Myocyte (in vitro differentiated cells): Measurements from ENCODE around the gene ZYG11A. TPM values are rescaled to one million over a fixed set of nuclear protein-coding genes. Genes with fewer than 3 reads are reported as not detected.
"Not testable (repeated sequence)": the region's sequence is repeated elsewhere in the genome, so short reads cannot be mapped to it uniquely, and the experiment has no call there.

Experiments
- DNase-seq: peaks from one replicate; pipeline ENCODE4 v3.0.0-alpha.2; 2012; ENCODE audit warnings: low read depth
- polyA plus RNA-seq: library from polyadenylated mRNA; unstranded; fragments of >200 nt; gene quantifications from one replicate; pipeline ENCODE4 v1.2.1, GENCODE V29; 2012; ENCODE audit warnings: missing spikeins
- total RNA-seq: library from RNA; depleted of rRNA; stranded (reverse); fragments of >200 nt; gene quantifications from 2 replicates; pipeline ENCODE4 v1.2.3, GENCODE V29; 2014

ZYG11A gene
- total RNA-seq = 0.10 TPM in 1 of 2 replicates, not detected in the other
- not detected for polyA plus RNA-seq

DNA sequence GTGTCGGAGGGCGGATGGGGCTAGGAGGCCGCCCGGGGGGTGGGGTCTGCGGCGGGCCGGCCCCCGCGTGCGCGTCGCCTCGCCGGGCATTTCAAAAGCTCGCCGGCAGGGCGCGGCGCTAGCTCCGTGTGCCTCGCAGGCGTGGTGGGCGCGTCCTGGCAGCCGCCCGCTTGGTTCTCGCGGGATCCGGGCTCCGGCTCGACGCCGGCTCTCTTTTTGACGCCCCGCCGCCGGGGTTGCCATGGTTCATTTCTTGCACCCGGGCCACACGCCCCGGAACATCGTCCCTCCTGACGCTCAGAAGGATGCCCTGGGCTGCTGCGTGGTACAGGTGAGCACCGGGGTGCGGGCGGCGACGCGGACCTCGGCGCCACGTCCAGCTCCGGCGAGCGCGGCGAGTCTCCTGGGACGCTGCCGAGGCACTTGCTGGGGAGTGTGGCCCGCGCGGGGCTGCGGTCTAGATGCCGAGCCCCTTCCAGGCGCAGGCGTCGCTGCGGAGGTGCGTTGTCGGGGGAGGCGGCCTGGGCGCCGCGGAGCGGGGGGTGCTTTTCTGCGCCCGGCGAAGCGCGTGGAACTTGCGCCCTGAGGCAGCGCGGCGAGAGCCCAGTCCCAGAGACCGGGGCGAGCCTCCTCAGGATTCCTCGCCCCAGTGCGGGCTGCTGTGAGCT is at the start of gene ZYG11A:
Gene ZYG11A (plus strand): TSS at position 118 of the 668 bp plus-strand sequence. CDS start 124 bp downstream, at position 242.
- peak; percentile 35 for DNase-seq

DNA sequence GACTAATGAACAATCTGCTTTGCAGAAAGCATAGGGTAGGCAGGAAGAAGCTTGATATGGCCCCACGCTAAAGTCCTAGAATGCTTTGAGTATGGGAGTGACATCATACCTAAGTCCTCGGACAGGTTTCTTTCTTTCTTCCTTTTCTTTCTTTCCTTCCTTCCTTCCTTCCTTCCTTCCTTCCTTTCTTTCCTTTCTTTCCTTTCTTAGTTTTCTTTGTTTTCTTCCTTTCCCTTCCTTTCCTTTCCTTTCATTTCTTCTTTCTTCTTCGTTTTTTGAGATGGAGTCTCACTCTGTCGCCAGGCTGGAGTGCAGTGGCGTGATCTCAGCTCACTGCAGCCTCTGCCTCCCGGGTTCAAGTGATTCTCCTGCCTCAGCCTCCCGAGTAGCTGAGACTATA is 48.8 kb upstream of the ZYG11A start:
- DNase-seq = not testable (repeated sequence)

DNA sequence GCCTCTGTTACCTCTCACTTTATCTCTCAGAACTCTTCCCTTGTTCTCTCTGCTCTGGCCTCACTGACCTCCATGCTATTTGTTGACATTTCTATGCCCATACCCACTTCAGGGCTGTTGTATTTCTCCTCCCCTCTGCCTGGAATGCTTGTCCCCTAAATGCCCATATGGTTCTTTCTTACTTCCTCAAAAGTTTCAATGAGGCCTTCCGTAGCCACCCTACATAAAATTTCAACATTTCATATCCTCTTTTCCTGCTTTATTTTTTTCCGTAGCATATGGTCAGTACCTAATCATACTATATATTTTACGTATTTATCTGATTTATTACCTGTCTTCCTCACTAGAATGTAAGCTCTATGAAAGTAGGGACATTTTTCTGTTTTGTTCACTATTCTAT is 47.1 kb upstream of the ZYG11A start:
- no peak for DNase-seq

DNA sequence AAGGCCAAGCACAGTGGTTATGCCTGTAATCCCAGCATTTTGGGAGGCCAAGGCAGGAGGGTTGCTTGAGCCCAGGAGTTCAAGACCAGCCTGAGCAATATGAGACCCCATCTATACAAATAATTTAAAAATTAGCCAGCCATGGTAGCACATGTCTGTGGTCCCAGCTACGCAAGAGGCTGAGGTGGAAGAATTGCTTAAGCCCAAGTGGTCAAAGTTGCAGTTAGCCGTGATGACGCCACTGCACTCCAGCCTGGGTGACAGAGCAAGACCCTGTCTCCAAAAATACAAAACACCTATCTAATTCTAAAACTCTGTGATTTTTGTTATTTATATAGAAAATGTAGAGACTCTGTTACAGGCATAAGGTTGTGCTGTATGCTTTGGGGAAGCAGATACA is 44.2 kb upstream of the ZYG11A start:
- no peak for DNase-seq

DNA sequence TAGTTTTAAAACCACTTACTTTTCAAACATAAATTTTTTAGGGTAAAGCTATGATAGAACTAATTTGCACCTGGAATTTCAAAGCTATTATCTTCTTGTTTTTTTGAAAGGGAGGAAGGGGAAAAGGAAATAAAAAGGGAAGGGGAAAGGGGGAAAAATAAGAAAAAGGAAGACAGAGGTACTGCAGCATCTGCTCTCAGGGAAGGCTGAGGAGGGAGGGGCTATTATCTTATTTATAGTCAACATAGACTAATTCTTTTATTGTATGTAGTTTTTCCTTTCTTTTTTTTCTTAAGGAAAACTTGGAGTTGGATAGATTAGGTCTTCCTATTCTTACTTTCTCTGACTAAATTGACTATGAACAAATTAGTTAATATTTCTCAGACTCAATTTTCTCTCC is 41.5 kb upstream of the ZYG11A start:
- DNase-seq = no peak

DNA sequence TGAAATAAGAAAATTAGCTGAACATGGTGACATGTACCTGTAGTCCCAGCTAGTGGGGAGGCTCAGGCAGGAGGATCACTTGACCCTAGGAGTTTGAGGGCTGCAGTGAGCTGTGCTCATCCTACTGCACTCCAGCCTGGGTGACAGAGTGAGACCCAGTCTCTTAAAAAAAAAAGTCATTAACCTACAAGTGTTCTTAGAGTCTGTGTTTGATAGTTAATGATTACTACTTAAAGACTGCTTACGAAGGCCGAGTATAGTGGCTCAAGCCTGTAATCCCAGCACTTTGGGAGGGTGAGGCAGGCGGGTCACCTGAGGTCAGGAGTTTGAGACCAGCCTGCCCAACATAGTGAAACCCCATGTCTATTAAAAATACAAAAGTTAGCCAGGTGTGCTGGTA is 38.5 kb upstream of the ZYG11A start:
- not testable (repeated sequence) for DNase-seq

DNA sequence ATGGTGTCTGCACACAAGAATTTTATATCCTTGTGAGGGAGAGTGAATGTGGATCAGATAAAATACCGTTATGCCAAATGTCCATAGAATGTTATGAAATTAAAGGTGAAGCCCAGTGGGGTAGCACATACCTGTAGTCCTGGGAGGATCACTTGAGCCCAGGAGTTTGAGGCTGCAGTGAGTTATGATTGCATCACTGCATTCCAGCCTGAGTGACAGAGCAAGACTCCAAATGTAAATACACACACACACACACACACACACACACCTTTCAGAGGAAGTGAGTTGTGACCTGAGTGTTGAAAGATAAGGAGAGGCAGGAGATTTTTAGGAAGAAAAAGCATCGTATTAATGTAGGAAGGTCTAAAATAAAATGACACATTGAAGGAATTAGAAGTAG is 28.1 kb upstream of the ZYG11A start:
- DNase-seq = no peak

DNA sequence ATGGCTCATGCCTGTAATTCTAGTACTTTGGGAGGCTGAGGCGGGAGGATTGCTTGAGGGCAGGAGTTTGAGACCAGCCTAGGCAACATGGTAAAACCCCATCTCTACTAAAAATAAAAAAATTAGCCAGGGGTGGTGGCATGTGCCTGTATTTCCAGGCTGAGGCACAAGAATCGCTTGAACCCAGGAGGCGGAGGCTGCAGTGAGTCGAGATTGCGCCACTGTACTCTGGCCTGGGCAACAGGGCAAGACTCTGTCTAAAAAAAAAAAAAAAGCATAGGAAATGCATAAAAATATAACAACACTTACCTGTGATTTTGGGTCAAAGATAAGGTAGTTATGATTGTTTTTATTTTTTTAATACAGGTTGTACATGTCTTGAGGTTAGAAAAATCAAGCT is 21.7 kb upstream of the ZYG11A start:
- DNase-seq = not testable (repeated sequence)

DNA sequence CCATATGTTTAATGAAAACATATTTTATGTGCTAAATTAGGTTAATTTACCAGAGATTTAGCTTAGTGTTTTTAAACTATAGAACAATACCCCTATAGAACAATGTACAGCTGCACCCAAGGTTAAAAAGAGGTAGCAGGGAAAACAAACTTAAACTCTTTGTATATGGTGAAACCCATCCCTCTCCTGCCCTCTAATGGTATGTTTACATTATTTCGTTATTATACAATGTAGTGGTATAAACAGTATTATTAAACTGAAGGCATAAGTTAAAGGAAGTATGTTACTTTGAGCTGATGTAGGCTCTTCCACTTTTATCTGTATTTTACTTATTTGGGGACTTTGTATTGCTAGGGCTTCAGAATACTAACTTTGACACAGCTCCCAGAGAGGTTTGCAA is 16.7 kb upstream of the ZYG11A start:
- DNase-seq = no peak

DNA sequence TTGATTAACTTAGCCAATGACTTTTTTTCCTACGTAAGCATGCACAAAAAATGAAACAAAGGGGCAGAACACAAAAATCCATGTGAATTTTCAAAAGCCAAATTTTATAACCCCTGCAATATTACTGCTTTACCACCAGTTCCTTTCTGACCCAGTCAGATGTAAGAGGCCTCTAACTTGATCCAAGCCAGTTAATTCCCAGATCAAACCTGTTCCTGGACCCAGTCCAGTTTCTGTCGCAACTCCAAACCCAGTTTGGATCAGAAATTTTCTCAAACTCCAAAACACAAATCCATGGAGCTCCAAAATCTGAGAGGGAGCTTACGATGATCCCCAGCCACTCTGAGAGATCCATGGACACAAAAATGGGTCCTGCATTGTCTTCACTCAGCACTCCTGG is 7.8 kb upstream of the ZYG11A start:
- no peak for DNase-seq

DNA sequence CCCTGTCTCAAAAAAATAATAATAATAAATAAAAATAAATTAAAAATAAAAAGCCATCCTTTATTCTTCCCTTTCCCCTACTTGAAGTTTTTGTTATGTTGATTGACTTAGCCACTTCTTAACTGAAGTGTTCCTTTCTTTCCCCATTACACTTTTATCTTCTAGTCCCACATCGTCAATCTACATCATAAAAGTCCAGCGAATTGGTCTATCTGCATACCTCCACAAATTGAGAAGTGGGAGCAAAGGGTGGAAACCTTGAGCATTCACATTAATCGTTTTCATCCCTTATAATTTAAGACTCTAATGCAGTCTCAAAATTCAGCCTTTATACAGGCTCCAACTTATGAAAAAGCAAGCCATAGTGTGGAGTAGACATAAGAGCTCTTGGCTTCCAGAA is 6.5 kb upstream of the ZYG11A start:
- DNase-seq = no peak

DNA sequence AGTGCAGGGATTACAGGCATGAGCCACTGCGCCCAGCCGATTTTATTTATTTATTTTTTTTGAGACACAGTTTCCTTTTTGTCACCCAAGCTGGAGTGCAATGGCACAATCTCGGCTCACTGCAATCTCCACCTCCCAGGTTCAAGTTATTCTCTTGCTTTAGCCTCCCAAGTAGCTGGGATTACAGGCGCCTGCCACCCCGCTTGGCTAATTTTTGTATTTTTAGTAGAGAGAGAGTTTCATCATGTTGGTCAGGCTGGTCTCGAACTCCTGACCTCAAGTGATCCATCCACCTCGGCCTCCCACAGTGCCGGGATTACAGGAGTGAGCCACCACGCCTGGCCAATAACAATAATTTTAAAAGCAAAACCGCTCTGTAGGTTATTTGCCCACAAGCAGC is 3.4 kb upstream of the ZYG11A start:
- not testable (repeated sequence) for DNase-seq

DNA sequence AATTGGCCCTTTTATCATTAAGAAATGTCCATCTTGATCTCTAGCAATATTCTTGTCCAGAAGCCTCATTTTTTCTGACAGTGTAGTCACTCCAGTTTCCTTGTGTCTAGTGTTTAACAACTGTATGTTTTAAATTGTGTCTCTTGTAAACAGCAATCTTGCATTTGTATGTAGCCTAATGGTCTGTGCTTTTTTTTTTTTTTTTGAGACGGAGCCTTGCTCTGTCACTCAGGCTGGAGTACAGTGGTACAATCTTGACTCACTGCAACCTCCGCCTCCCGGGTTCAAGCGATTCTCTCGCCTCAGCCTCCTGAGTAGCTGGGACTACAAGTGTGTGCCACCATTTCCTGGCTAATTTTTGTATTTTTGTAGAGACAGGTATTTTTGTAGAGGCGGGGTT is 2.6 kb downstream of the ZYG11A start:
- not testable (repeated sequence) for DNase-seq

DNA sequence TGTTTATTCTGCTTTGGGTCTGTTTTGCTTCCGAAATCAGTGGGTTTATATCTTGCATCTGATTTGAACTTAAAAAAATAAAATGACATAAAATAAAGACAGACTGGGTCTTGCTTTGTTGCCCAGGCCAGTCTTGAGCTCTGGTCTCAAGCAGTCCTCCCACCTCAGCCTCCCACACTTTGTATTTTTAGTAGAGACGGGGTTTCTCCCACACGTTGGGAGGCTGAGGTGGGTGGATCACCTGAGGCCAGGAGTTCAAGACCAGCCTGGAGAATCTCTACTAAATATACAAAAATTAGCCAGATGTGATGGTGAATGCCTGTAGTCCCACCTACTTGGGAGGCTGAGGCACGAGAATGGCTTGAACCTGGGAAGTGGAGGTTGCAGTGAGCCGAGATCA is 5.9 kb downstream of the ZYG11A start:
- DNase-seq = no peak

DNA sequence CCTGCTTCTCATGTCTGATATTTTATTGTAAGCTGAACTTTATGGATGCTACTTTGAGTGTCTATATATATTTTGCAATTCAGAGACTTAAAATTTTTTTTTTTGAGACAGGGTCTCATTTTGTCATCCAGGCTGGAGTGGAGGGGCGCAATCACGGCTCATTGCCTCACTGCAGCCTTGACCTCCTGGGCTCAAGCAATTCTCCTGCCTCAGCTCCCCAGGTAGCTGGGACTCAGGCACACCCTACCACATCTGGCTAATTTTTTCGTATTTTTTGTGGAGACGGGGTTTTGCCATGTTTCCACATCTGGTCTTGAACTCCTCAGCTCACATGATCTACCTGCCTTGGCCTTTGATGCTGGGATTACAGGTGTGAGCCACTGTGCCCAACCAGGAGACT is 8.4 kb downstream of the ZYG11A start:
- DNase-seq = no peak

DNA sequence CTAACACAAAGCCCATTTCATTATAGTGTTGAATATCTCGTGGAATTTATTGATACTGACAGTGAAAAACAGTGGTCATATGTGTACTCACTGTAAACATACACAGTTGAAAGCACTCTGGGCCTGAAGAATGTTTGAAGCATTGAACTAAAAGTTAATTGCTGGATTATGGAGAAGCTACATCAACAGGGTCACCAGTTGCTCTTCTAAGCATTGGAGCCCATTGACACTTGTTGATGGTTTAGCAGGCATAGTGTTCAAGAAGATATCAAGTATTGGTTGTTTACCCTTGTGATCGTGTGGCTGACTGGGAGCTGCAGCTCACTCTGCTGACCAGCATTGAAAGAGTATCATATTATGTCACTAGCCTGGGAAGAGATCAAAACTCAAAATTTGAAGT is 10.3 kb downstream of the ZYG11A start:
- no peak for DNase-seq

DNA sequence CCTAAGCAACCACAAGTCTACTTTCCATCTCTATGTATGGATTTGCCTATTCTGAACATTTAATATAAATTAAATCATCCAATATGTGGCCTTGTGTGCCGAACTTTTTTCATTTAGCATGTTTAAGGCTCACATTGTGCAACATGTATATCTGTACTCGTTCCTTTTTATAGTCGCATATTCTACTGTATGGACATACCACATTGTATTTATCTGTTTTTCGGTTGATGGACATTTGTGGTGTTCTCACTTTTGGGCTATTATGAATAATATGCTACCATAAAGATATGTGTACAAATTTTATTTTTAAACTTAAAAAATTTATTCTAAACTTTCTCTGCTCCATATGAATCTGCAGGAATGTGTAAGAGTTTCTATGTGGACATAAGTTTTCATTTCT is 13.0 kb downstream of the ZYG11A start:
- no peak for DNase-seq

DNA sequence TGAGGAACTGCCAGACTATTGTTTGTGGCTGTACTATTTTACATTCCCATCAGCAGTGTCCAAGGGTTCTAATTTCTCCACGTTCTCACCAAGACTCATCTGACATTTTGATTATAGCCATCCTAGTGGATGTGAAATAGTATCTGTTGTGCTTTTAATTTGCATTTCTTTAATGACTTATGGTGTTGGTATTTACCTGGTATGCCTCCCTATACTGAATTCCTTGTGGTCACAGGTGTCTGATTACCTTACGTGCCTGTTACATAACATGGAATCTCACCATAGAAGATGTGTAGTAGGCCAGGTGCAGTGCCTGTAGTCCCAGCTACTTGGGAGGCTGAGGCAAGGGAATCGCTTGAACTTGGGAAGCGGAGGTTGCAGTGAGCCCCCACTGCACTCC is 13.5 kb downstream of the ZYG11A start:
- DNase-seq = no peak

DNA sequence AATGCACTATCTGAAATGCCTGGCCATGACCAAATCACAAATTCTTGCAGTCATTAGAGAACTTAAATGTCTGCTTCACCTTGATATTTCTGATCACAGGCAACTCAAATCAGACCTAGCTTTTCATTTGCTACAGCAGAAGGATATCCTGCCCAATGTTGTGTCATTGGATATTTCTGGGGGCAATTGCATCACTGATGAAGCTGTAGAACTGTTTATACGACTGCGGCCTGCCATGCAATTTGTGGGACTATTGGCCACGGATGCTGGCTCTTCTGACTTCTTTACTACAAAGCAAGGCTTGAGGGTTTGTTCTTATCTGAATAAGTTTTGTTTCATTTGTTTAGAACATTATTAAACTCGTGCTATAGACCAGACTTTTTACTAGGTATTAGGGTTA is 14.9 kb downstream of the ZYG11A start:
- DNase-seq = no peak

DNA sequence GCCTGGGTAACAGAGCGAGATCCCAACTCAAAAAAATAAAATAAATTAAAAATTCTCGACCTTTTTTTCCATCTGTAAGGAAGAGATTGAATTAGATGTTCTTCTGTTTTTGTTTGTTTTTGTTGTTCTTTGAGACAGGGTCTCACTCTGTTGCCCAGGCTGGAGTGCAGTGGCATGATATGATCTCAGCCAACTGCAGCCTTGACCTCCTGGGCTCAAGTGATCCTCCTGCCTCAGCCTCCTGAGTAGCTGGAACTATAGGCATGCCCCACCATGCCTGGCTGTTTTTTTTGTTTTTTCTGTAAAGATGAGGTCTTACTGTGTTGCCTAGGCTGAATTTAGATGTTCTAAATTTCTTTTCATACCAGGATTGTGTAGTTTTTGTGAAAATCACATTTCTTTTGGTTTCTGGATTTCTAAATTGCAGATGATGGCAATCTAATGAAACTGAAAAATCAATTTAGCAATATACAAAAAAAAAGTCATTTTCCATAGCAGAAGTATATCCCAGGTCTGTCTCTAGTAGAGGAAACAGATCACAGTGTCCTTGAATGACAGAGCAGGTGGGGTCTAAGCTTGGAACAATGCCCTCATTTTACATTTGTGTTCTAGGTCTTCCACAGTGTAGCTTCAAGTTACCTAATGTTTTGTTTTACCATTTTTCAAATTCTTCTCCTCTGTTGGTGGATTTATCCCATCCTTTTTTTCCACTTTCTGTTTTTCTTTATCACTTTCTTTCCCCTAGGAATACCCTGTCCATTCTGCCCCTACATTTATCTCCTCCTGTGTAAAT is 20.3 kb downstream of the ZYG11A start:
- DNase-seq = peak; percentile 60

DNA sequence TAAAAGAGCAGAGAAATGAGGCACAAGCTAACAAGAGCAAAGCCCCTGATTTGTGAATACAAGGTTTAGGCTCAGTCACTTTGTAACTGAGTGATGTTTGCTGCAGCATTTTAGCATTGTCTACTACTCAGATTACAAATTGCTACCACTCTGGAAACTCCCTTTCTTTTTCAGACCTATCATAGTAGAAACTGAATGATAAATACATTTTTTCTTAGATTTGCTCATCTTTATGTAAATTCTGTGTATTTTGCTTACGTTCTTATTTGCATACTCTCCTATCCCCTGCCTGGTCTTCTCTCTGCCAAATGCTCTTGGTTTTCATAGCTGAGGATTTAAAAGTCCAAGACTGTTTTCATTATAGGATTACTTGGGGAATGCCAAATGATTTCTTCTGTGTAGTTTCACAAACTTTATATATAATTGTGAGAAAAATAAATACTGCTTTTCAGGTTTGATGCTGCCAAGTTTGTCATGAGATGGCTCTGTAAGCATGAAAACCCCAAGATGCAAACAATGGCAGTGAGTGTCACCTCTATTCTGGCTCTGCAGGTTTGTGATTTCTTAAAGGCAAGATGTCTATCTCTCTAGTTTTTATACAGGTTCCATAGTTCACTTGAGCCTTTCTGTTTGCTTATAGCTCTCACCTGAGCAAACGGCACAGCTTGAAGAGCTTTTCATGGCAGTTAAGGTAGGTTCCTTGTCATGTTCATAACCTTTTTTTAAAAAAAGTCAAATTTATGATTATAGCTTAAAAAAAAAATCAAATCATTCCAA is 24.7 kb downstream of the ZYG11A start:
- DNase-seq = no peak

DNA sequence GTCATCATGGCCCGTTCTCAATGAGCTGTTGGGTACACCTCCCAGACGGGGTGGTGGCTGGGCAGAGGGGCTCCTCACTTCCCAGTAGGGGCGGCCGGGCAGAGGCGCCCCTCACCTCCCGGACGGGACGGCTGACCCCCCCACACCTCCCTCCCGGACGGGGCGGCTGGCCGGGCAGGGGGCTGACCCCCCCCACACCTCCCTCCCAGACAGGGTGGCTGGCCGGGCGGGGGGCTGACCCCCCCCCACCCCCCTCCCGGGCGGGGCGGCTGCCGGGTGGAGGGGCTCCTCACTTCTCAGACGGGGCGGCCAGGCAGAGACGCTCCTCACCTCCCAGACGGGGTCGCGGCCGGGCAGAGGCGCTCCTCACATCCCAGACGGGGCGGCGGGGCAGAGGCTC is 27.2 kb downstream of the ZYG11A start:
- not testable (repeated sequence) for DNase-seq
